Erythroblast (primary cell): ENCODE measurements around the gene CACNA2D1.

Source experiments
- GATA1 ChIP-seq: IDR thresholded peaks from 2 replicates; pipeline ENCODE4 v1.6.1; 2011; ENCODE audit warnings: low read depth, mild to moderate bottlenecking, control low read depth, low read length, moderate library complexity
- POLR2A ChIP-seq: IDR thresholded peaks from 2 replicates; pipeline ENCODE4 v1.6.1; 2011; ENCODE audit warnings: mild to moderate bottlenecking, low read length

DNA sequence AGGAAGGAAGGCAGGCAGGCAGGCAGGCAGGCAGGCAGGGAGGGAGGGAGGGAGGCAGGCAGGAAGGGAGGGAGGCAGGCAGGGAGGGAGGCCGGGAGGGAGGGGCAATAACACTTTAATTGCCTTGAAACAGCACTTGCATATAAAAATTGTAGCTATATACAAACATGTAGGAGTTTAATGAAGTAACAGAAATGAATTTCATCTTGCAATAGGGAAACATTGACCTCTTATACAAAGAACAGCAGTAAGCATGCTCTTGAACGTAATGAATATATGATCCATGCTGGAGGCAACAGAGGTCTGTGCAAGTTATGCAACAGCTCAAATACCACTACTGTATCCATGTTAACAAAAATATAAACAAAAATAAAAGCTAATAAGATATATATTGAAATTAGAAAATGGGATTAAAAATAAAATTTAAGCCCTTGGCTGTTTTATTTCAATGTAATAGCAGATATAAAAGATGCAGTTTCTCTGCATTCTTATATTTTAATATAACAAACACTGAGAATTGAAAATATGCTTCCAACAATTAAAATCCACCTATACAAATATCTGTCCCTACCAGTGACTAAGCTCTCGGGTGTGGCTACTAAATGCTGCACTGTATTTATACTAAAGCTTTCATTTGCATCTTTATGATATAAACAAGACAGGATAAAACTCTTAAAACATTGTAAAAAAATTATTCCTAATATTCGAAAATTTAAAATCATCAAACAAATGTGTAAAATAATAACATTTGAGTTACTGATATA is 50.3 kb downstream of the CACNA2D1 start:
- no peak for TF ChIP-seq POLR2A
- no peak for TF ChIP-seq GATA1
